Testis (tissue), 3 donors: ENCODE data around the gene ALKBH5. TPM values are rescaled to one million over a fixed set of nuclear protein-coding genes. Genes with fewer than 3 reads are reported as not detected.

ENCODE experiments used
- DNase-seq: peaks from one replicate; pipeline ENCODE4 v3.0.0-alpha.2; 2019
- H3K27ac ChIP-seq, 2 donors: fragments of 200-600 bp; sonication (generic); one replicate each; pipeline ENCODE4 v1.5.1; 2019
- H3K27me3 ChIP-seq: fragments of 200-600 bp; sonication (generic); one replicate; pipeline ENCODE4 v1.5.1; 2019
- H3K36me3 ChIP-seq: fragments of 200-600 bp; sonication (generic); one replicate; pipeline ENCODE4 v1.5.1; 2017; ENCODE audit warnings: low read depth; ENCODE audit errors: missing control alignments
- H3K4me1 ChIP-seq: fragments of 200-600 bp; sonication (generic); one replicate; pipeline ENCODE4 v1.5.1; 2019
- H3K4me3 ChIP-seq, 2 donors: fragments of 200-600 bp; sonication (generic); one replicate each; pipeline ENCODE4 v1.5.1; 2017 to 2019
- H3K9me3 ChIP-seq: fragments of 200-600 bp; sonication (generic); one replicate; pipeline ENCODE4 v1.5.1; 2017
- POLR2A ChIP-seq: fragments of 450-650 bp; IDR thresholded peaks from one replicate; pipeline ENCODE4 v1.6.1; 2017; ENCODE audit warnings: antibody characterized with exemption, mild to moderate bottlenecking, moderate library complexity
- WGBS, 2 donors: methylation state at CpG; one replicate each; pipeline ENCODE4 v1.1.5; 2018; 5-methylcytosine and 5-hydroxymethylcytosine counted together
- intact Hi-C: fragments of 100-400 bp; cut with DNase I; formaldehyde crosslinking; loops from one replicate; pipeline ENCODE4 v1.15.1; 2023; ENCODE audit warnings: low total_unique reads
- polyA plus RNA-seq: library from polyadenylated mRNA; stranded (reverse); fragments of 350-450 nt; fragmentation: Illumina TruSeq; extraction: RNeasy Lipid Tissue Mini Kit (QIAGEN cat#74804); gene quantifications from one replicate; pipeline ENCODE4 v1.2.3, GENCODE V29; 2014; ENCODE audit warnings: low read depth, low replicate concordance; ENCODE audit not compliant: insufficient read depth
- total RNA-seq, 2 donors: library from RNA; depleted of rRNA; stranded (reverse); fragments of >200 nt; gene quantifications; one replicate each; pipeline ENCODE4 v1.2.3, GENCODE V29; 2016
- TF ChIP-seq, protein P1 (sequence below), 3 experiments: fragments of 450-650 bp in 2 of 3; fragments of 200-600 bp in 1 of 3; sonication (generic) in 1 of 3; IDR thresholded peaks; one replicate each; pipeline ENCODE4 v1.5.1; 2016 to 2019; ENCODE audit warnings: antibody characterized with exemption in 3 of 3, mild to moderate bottlenecking in 2 of 3, moderate library complexity in 1 of 3

Gene ALKBH5
- total and polyA plus RNA-seq, 3 donors from 2014 or later: 172 to 253 (median 213) TPM

GRCh38 chr17:18143044-18143936, 40.3 kb upstream of the ALKBH5 start:
- H3K9me3 ChIP-seq: no peaks in the 10 kb centered on the region
- peaks cover 10% of the 10 kb centered on the region for H3K4me1 ChIP-seq
- H3K4me3 ChIP-seq: no peak overlapping the region
- WGBS, 2 donors: 80 to 82% methylated on average over 9 to 18 of the region's 18 CpGs
- H3K27ac ChIP-seq: no peak overlapping the region
- no peak for DNase-seq
- H3K36me3 ChIP-seq: no peaks in the 10 kb centered on the region
- intact Hi-C loops: no loop called here
- H3K27me3 ChIP-seq: no peaks in the 10 kb centered on the region
- no peak for TF ChIP-seq POLR2A
- TF ChIP-seq, protein P1, sequence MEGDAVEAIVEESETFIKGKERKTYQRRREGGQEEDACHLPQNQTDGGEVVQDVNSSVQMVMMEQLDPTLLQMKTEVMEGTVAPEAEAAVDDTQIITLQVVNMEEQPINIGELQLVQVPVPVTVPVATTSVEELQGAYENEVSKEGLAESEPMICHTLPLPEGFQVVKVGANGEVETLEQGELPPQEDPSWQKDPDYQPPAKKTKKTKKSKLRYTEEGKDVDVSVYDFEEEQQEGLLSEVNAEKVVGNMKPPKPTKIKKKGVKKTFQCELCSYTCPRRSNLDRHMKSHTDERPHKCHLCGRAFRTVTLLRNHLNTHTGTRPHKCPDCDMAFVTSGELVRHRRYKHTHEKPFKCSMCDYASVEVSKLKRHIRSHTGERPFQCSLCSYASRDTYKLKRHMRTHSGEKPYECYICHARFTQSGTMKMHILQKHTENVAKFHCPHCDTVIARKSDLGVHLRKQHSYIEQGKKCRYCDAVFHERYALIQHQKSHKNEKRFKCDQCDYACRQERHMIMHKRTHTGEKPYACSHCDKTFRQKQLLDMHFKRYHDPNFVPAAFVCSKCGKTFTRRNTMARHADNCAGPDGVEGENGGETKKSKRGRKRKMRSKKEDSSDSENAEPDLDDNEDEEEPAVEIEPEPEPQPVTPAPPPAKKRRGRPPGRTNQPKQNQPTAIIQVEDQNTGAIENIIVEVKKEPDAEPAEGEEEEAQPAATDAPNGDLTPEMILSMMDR (IDR thresholded peaks at IDR 0.05): no peak

GRCh38 chr17:18144261-18144660, 39.4 kb upstream of the ALKBH5 start:
- Histone ChIP-seq H3K36me3 (no peaks in the 10 kb centered on the region), H3K4me1 (peaks cover 10% of the 10 kb centered on the region), H3K27ac (no peak overlapping the region), H3K4me3 (no peak overlapping the region), H3K27me3 (no peaks in the 10 kb centered on the region), H3K9me3 (no peaks in the 10 kb centered on the region)
- TF ChIP-seq POLR2A: no peak
- TF ChIP-seq, protein P1 (IDR thresholded peaks at IDR 0.05): no peak
- intact Hi-C loops: no loop called here
- 90 to 100% methylated on average over 2 to 4 of the region's 4 CpGs for WGBS, 2 donors
- no peak for DNase-seq

- Histone ChIP-seq H3K9me3 (no peaks in the 10 kb centered on the region), H3K27ac (no peak overlapping the region), H3K27me3 (no peaks in the 10 kb centered on the region), H3K4me1 (peaks cover 5% of the 10 kb centered on the region), H3K36me3 (no peaks in the 10 kb centered on the region), H3K4me3 (no peak overlapping the region)
- intact Hi-C loops: no loop called here
- WGBS, 2 donors: 86 to 100% methylated on average over 1 of the region's 1 CpG
- no peak for DNase-seq
- TF ChIP-seq, protein P1 (IDR thresholded peaks at IDR 0.05): no peak
- no peak for TF ChIP-seq POLR2A
These were observed 38.8 kb upstream of the ALKBH5 start for GRCh38 chr17:18144855-18145254.

DNA sequence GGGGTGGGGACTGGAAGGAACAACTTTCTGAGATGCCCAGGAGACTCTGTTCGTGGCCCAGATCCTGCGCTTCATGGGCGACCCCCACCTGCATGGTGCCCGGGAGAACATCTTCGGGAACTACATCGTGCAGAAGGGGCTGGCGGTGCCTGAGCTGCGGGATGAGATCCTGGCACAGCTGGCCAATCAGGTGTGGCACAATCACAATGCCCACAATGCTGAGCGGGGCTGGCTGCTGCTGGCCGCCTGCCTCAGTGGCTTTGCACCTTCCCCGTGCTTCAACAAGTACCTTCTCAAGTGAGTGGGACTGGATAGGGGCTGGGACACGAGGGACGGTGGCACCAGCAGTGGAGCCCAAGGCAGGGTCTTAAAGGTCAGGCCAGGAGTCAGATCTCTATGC, 37.8 kb upstream of the ALKBH5 start:
- no peak overlapping the region for H3K4me3 ChIP-seq
- intact Hi-C loops: no loop called here
- no peaks in the 10 kb centered on the region for H3K4me1 ChIP-seq

More for the DNA sequence above, 37.8 kb upstream of the ALKBH5 start:
- WGBS, 2 donors: 88 to 93% methylated on average over 10 to 13 of the region's 13 CpGs
- TF ChIP-seq, protein P1 (IDR thresholded peaks at IDR 0.05): no peak
- no peak for TF ChIP-seq POLR2A
- no peaks in the 10 kb centered on the region for H3K27me3 ChIP-seq
- no peaks in the 10 kb centered on the region for H3K9me3 ChIP-seq
- no peak for DNase-seq
- H3K27ac ChIP-seq: no peak overlapping the region
- H3K36me3 ChIP-seq: no peaks in the 10 kb centered on the region
